Hematopoietic multipotent progenitor cell treated with erythropoietin and hydrocortisone succinate and interleukin-3 and kit ligand, for 6 days (in vitro differentiated cells): ENCODE results near the gene GAD1.

ENCODE experiments used
- DNase-seq: peaks from one replicate; pipeline ENCODE4 v3.0.0-alpha.2; 2015

Gene GAD1

GRCh38 chr2:170816504-170817092 is at the start of gene GAD1:
TSS of gene GAD1 (plus strand) at chr2:170816887. CDS start at chr2:170818592, 1,705 bp downstream.
- peak; percentile 94 for DNase-seq

DNA sequence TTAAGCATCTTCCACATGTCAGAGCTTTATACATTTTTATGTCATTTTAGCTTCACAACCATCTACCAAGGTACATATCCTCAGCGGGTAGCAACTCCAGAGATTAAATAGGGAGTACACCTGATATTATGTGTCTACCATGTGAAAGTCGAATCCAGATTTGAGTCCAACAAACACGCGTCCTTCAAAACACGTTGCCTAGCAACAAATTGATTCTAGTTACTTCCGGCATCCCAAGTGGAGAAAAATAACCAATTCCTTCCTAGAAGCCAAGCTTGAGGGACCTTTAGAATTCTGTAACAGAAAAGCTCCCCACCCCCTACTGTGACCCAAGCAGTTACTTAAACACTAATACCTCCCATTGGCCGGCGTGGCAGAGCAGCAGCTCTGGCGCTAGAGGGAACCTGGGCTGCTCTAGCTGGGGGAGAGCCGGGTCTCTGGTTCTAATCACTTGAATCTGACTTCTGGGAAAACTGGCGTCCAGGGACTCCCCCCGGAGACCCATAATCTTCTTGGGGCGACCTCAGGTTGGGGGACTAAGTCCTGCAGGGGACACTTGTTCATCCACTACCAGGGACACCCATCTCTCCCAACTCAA is 46.6 kb upstream of the GAD1 start, which contains the start of gene ERICH2:
Gene ERICH2 (plus strand): TSS at position 371 of the 598 bp plus-strand sequence. CDS start 304 bp downstream, outside the sequence.
- DNase-seq: peak; percentile 81

DNA sequence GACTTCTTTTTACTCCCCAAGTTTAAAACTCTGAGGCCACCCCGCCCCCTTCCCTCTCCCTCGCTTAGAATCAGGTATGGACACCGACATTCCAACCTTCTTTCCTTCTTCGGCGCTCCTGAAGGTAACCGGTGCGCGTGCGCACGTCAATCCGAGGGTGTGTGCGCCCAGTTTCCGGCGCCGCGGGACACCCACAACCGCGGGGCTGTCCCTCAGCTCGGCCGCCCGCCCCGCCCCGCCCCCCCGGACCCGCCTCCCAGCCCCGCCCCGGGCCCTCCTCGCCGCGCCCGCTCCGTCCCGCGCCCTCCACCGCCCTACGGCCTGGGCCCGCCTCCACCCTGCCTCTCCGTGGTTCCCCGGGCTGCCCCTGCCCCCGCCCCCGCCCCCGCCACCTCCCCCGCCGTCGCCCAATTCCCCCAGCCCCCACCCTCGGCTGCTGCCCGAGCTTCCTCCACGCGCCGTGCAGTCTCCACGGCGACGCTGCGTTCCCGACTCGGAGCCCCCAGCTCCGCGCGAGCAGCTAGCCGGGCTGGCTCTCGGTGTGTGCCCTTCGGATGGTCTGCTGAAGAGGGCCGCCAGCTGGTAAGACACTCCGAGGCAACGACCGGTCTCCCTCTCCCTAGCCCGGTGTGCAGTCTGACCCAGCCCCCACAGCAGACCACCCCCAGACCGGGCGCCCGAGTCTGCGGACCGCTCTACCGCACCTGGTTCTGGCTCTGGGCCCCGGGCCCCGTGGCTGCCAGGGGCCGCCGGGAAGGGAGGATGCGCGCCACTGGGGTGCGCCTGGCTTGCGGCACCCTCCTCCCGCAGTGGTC is 45.9 kb upstream of the GAD1 start:
- peak; percentile 86 for DNase-seq

DNA sequence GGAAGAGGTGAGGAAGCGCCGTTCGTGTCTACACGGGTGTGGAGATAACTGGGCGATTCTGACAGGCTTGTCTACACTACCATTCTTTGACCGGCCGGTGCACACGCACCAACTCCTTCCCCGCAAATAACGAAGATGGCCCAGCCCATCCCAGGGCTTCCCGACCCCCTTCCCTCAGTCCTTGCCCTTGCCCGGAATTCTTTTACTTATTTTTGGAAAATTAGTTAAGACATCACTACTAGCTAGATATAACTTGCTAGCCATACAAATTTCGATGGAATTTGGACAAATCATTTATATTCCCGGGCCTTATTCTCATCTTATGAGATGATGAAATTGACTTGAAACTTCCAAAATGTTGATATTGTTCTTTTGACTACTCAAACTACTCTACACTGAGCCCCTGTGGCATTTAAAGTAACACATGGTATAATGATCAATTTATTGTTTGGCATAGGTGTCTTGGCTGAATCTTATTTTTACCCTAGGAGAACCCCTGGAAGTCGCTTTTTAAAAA is 45.2 kb upstream of the GAD1 start:
- DNase-seq: peak; percentile 37

DNA sequence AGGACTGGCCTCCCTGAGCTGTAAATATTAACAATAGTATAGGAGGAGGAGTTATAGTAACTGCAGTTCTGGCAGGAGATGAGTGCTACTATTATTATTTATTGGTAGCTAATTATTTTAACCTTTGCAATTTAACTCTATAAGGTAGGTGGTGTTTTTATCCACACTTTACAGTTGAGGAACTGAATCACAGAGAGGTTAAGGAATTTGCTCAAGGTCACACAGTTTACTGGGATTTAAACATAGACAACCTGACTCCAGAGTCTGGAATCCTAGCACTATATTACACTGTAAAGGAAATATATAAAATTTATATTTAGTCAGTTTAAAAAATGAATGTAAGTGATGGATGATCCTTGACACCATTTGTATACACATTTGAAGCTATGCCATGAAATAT is 44.4 kb upstream of the GAD1 start:
- DNase-seq: no peak

DNA sequence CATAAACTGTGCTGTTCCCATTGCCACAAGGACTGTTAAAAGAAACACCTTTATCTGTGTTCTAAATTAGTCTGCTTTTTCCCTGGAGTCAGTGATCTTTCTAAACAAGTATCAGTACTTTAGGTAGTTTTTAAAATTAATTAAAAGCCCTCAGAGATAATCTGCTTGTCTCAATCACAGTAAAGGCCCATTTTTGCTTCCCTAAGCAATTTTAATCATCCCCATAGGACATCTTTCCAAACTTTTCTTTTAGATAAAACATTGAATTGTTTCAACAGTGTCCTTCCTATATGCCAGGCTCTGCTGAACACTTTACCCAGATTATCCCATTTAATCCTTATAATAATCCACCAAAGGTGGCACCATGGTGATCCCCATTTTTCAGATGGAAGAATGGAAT is 42.6 kb upstream of the GAD1 start:
- DNase-seq: no peak

DNA sequence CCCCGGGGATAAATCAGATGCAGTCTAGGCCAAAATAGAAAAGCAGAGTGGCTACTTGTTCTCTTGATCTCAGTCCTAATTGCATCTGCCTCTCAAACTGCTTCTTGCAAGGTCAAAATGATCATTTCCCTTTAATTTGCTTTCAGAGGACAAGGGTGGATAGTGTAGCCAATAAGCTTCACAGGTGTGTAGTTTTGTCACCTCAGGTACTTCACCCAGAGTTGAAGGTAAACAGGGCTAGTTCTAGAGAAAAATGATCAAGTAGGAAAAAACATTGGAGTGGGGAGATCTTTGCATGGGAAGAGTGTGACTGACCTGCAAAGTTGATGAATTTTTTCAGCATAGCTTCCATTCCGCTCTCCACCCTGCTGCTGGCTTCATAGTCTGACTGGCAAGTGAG is 37.8 kb upstream of the GAD1 start:
- DNase-seq: no peak

- DNase-seq: no peak
Measured at GRCh38 chr2:170779304-170779703, 37.4 kb upstream of the GAD1 start.

DNA sequence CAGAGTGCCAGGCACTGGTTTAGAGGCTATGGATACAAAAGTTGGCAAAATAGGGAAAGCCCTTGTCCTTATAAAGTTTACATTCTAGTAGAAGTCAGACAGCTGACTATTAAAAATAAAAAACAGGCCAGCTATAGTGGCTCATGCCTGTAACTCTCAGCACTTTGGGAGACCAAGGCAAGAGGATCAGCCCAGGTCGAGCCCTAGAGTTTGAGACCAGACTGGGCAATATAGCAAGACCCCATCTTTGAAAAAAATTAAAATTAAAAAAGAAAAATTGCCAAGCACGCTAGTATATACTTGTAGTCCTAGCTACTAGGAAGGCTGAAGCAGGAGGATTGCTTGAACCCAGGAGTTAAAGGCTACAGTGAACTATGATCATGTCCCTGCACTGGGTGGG is 34.0 kb upstream of the GAD1 start:
- no peak for DNase-seq

DNA sequence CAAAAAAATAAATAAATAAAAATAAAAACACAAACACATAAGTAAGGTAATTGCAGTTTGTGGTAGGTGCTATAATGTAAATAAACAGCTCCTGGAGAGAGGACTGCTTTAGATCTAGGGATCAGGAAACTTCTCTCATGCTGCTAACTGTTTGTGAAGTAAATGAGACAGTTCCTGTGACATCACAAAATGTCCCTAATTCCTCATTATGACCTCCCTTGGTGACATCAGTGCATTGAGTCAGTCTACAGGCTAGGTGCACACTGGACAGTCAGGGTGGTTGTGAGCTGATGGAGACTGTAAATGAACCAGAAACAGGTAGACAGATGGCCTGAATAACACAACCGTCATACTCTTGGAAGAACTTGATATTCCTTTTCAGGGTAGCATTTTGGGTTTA is 33.1 kb upstream of the GAD1 start:
- DNase-seq: no peak

DNA sequence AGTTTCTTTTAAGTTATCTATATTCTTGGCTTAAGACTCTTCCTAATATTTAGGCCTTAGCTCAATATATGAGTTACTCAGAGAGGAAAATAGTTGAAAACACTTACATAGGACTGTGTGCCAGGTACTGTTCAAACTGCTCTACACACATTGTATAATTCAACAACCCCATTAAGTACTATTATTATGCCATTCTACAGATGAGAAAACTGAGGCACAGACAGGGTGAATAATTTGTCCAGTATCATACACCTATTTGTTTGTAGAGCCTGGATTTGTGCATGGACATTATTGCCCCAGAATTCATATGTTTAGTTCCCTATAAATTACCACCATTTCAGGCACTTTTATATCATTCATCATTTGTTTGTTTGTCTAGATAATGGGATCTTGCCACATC is 17.7 kb upstream of the GAD1 start:
- no peak for DNase-seq

DNA sequence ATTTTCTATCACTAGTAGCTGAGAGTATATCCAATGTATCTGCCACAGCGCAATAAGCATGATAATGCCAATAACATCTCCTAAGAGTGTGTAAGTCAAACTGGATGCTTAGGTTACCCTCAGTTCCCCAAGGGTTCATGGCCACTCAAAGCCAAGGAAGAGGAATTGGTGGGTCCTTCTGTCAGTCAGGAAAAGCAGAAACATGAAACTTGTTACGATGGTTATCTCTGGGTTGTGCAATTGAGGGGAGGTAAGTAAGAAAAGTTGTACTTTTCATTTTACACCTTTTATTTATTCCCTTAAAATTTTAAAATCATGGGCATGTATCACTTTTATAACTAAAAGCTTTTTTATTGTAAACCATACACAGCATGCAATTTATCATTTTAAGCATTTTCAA is 10.1 kb upstream of the GAD1 start:
- no peak for DNase-seq

- DNase-seq: peak; percentile 90
Measured at GRCh38 chr2:170812710-170813600, 3.7 kb upstream of the GAD1 start.

DNA sequence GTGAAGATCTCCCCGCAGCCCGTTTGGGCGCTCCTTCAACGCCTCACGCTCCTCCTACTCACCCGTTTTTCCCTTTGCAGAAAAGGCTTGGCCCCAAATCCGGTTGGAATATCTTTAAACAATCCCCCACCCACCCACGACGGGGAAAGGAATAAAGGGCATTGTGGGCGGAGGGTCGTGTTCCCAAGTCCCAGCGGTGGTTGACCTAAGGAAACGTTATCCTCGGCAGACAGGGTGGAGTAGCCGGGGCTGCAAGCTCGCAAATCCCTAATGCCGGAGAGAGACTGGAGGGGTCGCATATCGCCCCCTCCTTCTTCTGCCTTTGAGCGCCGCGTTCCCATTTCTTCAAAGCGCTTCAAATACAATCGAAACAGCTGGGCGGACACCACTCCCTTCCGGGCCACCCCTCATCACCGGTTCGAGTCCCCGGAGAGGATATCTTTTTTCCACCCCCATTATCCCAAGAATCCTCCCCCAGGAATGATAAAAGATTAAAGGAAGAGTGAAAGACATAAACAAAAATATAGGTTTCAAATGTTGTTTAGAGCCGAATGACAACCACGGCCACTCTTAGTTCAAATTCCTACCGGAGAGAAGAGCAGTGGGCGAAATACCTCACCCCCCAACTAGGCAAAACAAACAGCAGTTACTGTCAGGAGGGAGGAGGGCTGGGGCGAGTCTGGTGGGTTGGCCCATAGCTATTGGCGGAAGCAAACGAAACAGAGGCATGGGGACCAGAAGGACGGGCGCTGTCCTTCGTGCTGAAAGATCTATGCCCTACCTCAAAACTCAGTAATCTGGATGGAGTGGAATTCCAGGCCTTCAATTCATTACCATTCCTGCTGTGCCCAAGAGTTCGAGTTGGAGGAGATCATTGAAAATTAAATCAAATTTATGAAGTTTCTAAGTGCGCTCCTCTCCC is 2.8 kb upstream of the GAD1 start:
- peak; percentile 88 for DNase-seq

DNA sequence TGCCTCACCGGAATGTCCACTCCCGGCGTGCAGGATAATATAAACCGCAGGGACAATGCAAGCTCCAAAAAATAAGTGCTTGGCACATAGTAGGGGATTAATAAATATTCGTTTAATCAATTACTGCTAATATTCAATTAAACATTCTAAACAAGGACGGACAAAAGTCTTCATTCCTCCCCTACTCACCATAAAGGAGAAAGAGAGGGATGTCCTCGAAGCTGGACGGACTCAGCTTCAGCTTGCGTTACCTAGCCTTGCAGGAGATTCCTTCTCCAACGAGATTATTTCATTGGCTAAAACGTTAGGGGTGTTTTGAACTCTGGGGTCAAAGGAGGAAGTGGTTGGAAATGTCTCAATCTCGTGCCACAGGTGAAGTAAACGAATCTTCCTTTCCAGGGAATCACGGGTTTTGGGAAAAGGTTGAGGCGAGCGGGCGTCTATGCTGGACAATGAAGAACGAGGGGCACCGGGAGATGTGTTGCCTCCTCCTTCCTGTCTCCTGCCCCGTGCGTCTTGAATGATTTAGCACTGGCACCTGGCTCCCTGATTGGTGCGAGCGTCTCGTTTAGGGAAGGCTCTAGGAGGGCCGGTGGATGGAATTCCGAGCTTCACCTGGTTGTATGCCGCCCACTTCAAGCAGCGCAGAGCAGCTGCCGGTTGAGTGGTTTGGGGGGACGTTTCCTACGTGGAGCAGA is 2.0 kb upstream of the GAD1 start:
- DNase-seq: no peak

- no peak for DNase-seq
Measured at GRCh38 chr2:170815311-170815710, 1.4 kb upstream of the GAD1 start.

- peak; percentile 85 for DNase-seq
Measured at GRCh38 chr2:170815746-170816503, 762 bp upstream of the GAD1 start.

DNA sequence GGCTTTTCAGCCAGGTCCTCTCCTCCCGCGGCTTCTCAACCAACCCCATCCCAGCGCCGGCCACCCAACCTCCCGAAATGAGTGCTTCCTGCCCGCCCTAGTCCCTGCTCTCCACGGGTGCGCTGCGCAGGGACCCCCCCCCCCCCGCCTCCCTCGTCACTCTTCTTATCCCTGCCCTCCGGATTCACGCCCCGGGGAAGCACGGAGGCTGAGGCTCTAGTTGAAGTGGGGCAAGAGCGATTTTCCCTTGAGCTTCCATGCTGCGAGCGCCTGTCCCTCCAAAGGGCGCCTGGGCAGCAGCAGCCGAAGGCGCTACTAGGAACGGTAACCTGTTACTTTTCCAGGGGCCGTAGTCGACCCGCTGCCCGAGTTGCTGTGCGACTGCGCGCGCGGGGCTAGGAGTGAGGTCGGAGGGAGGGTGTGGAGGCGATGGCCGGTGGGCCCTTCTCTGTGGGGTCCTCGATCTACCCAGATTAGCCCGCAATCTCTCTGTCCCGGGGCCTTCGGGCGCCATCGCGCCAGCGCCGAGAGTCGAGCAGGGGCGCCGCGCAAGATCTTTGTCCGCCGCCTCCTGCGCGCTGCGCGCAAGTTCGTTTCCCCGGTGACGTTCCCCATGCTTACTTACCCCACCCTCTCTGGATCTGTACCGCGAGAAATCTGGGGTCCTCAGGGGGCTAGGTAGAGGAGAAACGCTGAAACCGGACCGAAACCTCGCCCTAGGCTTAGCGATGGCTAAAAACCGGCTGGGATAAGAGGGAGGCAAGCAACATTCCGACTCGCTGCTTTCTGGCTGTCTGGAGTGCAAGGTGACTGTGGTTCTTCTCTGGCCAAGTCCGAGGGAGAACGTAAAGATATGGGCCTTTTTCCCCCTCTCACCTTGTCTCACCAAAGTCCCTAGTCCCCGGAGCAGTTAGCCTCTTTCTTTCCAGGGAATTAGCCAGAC is 677 bp downstream of the GAD1 start:
- peak; percentile 48 for DNase-seq
